Stimulated activated CD4-positive, alpha-beta T cell treated with anti-CD3 and anti-CD28 coated beads, TNF-alpha, amount 100 ng/mL, for 1 hour (primary cell): Measurements from ENCODE around the gene LRRC75A.
"Not testable (repeated sequence)": the region's sequence is repeated elsewhere in the genome, so short reads cannot be mapped to it uniquely, and the experiment has no call there.

Experiments used
- DNase-seq, 3 donors: peaks; one replicate each; pipeline ENCODE4 v3.0.0-alpha.2; 2020; ENCODE audit warnings: low read depth in 3 of 3, low spot score in 1 of 3

The LRRC75A gene

GRCh38 chr17:16491703-16492612, at the start of gene LRRC75A:
Gene LRRC75A (minus strand): TSS chr17:16492193. CDS start chr17:16491990, 203 bp downstream.
- DNase-seq, result peak in 2 of 3 donors; percentile 16 to 30

GRCh38 chr17:16537130-16537458, 45.1 kb upstream of the LRRC75A start:
- DNase-seq, result no peak

- no peak for DNase-seq
Measured at GRCh38 chr17:16534236-16534635, 42.2 kb upstream of the LRRC75A start.

GRCh38 chr17:16529906-16530305, 37.9 kb upstream of the LRRC75A start:
- DNase-seq, result no peak

GRCh38 chr17:16527298-16527697, 35.3 kb upstream of the LRRC75A start:
- no peak for DNase-seq

GRCh38 chr17:16525556-16525955, 33.6 kb upstream of the LRRC75A start:
- DNase-seq, result not testable (repeated sequence)

- DNase-seq, result peak; percentile 10 to 44 (median 31)
Measured at GRCh38 chr17:16521070-16521727, 29.2 kb upstream of the LRRC75A start.

- no peak for DNase-seq
Measured at GRCh38 chr17:16519021-16519420, 27.0 kb upstream of the LRRC75A start.

GRCh38 chr17:16517477-16517876, 25.5 kb upstream of the LRRC75A start:
- DNase-seq, result no peak

GRCh38 chr17:16516594-16517051, 24.6 kb upstream of the LRRC75A start:
- no peak for DNase-seq

- DNase-seq, result no peak
Measured at GRCh38 chr17:16515933-16516332, 23.9 kb upstream of the LRRC75A start.

GRCh38 chr17:16513873-16514272, 21.9 kb upstream of the LRRC75A start:
- DNase-seq, result no peak

- no peak for DNase-seq
Measured at GRCh38 chr17:16512011-16512410, 20.0 kb upstream of the LRRC75A start.

GRCh38 chr17:16511593-16511992, 19.6 kb upstream of the LRRC75A start:
- DNase-seq, result no peak

GRCh38 chr17:16507918-16508533, 16.0 kb upstream of the LRRC75A start:
- no peak for DNase-seq

- no peak for DNase-seq
Measured at GRCh38 chr17:16506188-16506587, 14.2 kb upstream of the LRRC75A start.

GRCh38 chr17:16504984-16505383, 13.0 kb upstream of the LRRC75A start:
- DNase-seq, result no peak

GRCh38 chr17:16496820-16497489, 5.0 kb upstream of the LRRC75A start:
- no peak for DNase-seq

GRCh38 chr17:16495980-16496819, 4.2 kb upstream of the LRRC75A start:
- no peak for DNase-seq

GRCh38 chr17:16495561-16495960, 3.6 kb upstream of the LRRC75A start:
- no peak for DNase-seq
